ENCODE measurements around the gene ZBTB47.

DNA sequence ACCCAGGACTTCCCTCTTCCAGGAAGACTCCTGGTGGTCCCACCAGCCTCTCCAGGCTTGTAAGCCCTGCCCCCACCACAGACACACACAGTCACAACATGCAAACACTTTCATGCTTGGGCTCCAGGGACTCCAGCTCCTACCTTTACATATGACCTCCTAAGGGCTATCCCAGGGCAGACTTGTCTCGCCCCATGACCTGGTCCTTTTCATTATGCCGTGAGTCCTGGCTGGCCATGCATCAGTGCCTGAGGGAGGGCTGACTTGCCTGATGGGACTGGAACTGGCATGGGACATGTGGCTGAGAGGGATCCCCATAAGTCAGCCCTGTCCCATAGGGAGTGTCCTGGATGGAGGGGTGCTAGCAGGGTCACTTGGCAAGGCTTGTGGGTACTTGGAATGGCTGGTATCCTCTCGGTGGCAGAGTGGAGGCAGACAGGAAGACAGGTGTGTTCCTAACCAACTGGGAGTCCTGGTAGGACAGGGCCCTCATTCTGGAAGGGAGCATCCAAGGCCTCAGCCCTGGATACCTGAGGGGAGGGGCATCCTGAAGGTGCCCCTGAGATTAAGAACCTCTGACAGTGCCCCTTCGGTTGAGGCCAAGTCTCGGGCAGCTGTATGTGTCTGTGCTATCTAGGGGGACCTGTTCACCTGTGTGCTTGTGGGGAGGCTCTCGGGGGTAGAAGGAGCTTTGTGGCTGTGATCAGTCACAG is 49.6 kb downstream of the ZBTB47 start:
- TF ChIP-seq POLR2AphosphoS5 (IDR thresholded peaks at IDR 0.05; ENCODE audit: low read depth, low read length) (no peak), SIN3A (IDR thresholded peaks at IDR 0.05; ENCODE audit: borderline replicate concordance, insufficient read depth, low read length) (no peak), TAF1 (IDR thresholded peaks at IDR 0.05; ENCODE audit: borderline replicate concordance, insufficient read depth, low read length) (no peak)
- TF ChIP-seq, protein P1, sequence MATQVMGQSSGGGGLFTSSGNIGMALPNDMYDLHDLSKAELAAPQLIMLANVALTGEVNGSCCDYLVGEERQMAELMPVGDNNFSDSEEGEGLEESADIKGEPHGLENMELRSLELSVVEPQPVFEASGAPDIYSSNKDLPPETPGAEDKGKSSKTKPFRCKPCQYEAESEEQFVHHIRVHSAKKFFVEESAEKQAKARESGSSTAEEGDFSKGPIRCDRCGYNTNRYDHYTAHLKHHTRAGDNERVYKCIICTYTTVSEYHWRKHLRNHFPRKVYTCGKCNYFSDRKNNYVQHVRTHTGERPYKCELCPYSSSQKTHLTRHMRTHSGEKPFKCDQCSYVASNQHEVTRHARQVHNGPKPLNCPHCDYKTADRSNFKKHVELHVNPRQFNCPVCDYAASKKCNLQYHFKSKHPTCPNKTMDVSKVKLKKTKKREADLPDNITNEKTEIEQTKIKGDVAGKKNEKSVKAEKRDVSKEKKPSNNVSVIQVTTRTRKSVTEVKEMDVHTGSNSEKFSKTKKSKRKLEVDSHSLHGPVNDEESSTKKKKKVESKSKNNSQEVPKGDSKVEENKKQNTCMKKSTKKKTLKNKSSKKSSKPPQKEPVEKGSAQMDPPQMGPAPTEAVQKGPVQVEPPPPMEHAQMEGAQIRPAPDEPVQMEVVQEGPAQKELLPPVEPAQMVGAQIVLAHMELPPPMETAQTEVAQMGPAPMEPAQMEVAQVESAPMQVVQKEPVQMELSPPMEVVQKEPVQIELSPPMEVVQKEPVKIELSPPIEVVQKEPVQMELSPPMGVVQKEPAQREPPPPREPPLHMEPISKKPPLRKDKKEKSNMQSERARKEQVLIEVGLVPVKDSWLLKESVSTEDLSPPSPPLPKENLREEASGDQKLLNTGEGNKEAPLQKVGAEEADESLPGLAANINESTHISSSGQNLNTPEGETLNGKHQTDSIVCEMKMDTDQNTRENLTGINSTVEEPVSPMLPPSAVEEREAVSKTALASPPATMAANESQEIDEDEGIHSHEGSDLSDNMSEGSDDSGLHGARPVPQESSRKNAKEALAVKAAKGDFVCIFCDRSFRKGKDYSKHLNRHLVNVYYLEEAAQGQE (IDR thresholded peaks at IDR 0.05; ENCODE audit: insufficient read depth in 1 of 2, low read depth in 2 of 2, low read length in 2 of 2): no peak

Measured in PFSK-1 (cell line).